GM13977 (cell line): ENCODE data around the gene RNF223.
A peak's percentile ranks its signal among the peaks of the same experiment; 100 is the strongest.
"Not testable (repeated sequence)": the region's sequence is repeated elsewhere in the genome, so short reads cannot be mapped to it uniquely, and the experiment has no call there.

Experiments
- DNase-seq: peaks from one replicate; pipeline ENCODE4 v3.0.0; 2012; ENCODE audit warnings: low spot score
- in situ Hi-C: fragments of 300-500 bp; cut with MboI; formaldehyde crosslinking; loops from one replicate; pipeline ENCODE4 v1.12.0; 2022; ENCODE audit warnings: low sequenced_read_pairs, low pct_unique_long_range_greater_than_20kb, mixed read lengths, inconsistent platforms; ENCODE audit not compliant: unreplicated experiment
- TF ChIP-seq, protein P1 (sequence below): IDR thresholded peaks from 2 replicates; pipeline ENCODE4 v1.5.1; 2012; ENCODE audit warnings: mild to moderate bottlenecking, control low read depth; ENCODE audit not compliant: insufficient read depth; ENCODE audit errors: extremely low read depth, missing control alignments

RNF223 gene

DNA sequence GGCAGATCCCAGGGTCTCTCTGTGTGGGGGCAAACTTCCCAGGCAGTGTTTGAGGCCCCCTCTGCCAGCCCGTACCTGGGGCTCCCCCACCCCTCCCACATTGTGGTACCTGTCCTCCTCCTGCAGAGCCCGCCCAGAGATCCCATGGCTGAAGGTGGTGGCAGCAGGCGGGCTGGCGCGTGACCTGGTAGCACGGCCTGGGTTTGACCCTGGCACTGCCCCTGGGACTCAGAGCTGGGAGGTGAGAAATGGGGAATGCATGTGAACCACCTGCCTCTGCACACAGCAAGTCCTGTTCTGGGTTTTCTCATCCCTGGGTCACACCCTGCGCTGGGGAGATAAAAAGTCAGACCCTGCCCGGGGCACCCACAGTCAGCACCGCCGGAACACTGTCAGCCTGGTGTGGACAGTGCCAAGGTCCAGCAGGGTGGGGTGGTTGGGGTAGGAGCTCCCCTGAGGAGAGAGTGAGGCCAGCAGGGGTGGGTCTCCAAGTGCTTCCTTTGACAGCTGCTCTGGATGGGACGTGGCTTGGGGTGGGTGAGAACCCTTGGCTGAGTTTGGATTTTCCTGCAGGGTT is 42.4 kb downstream of the RNF223 start:
- in situ Hi-C loops, result no loop called here
- no peak for DNase-seq
- TF ChIP-seq, protein P1, sequence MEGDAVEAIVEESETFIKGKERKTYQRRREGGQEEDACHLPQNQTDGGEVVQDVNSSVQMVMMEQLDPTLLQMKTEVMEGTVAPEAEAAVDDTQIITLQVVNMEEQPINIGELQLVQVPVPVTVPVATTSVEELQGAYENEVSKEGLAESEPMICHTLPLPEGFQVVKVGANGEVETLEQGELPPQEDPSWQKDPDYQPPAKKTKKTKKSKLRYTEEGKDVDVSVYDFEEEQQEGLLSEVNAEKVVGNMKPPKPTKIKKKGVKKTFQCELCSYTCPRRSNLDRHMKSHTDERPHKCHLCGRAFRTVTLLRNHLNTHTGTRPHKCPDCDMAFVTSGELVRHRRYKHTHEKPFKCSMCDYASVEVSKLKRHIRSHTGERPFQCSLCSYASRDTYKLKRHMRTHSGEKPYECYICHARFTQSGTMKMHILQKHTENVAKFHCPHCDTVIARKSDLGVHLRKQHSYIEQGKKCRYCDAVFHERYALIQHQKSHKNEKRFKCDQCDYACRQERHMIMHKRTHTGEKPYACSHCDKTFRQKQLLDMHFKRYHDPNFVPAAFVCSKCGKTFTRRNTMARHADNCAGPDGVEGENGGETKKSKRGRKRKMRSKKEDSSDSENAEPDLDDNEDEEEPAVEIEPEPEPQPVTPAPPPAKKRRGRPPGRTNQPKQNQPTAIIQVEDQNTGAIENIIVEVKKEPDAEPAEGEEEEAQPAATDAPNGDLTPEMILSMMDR, result no peak

DNA sequence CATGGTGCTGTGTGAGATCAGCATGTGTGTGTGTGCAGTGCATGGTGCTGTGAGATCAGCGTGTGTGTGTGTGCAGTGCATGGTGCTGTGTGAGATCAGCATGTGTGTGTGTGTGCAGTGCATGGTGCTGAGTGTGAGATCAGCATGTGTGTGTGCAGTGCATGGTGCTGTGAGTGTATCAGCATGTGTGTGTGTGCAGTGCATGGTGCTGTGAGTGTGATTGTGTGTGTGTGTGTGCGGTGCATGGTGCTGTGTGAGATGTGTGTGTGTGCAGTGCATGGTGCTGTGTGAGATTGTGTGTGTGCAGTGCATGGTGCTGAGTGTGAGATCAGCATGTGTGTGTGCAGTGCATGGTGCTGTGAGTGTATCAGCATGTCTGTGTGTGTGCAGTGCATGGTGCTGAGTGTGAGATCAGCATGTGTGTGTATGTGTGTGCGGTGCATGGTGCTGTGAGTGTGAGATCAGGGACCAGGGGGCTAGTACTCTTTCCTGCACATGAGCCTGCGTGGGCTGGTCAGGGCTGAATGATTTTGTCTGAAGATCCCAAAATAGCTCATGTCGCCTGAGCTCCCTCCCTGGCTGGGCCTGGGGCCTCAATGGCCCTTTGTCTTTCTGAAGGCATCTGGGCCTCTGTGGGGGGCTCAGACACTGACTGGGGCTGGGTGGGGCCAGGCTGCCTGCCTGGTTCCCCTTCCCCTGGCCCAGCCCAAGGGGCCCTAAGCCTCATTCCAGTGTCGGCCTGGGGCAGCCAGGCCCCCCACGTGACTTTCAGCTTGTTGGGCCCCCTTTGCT is 43.0 kb downstream of the RNF223 start:
- in situ Hi-C loops, result not testable (repeated sequence)
- DNase-seq, result peak; percentile 50

DNA sequence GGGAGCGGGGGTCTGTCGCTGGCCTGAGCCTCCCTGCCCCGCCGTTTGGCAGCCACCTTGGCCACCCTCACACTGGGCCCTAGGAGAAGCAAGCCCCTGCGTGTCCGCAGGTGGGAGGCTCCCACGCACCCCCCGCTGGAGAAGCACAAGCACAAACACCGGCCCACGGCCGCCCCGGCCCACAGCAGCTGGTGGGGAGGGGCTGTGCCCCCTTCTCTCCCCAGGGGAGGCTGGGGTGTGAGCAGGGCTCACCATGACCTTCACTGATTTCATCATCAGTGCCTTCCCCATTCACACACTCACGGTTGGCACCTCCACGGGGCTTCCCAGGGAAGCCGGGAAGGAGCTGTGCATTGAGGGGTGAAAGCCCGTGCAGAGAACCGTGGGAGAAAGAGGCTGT is 46.3 kb downstream of the RNF223 start:
- in situ Hi-C loops, result no loop called here
- TF ChIP-seq, protein P1, result no peak
- DNase-seq, result no peak

DNA sequence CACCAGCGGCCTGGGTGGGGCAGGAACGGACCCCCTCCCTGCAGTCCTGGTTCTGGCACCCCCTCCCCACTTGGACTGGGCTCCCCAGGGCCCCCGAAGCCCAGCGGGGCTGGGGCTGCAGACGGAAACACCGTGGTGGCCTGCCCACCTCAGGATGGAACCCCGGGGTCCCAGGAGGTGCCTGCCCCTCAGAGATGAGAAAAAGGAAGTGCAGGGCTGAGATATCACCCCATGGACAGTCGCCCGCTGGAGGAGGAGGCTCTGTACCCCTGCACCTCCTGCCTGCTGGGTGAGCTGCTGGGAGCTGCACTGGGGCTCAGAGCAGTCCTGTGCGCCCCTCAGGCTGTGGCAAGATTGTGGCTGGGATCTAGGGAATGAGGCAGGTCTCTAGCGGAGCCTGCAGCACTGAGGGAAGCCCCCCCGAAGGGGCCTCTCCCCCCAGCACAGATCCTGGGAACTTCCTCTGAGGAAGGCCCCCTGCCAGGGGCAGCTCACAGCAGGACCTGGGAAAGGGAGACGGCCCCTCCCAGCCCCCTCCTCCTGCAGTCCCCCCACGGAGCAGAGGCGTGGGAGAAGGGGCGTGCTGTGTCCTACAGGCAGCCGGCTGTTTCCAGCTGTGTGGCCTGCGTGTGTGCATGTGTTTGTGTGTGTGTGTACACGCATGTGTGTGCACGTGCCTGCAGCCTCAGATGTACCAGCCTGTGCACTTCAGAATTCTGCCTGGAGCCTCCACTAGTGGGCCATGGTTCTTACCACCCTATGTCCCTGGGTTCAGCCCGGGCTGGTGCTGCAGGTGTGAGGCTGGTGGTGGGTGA is 47.3 kb downstream of the RNF223 start:
- DNase-seq, result no peak
- in situ Hi-C loops, result no loop called here
- TF ChIP-seq, protein P1, result no peak

DNA sequence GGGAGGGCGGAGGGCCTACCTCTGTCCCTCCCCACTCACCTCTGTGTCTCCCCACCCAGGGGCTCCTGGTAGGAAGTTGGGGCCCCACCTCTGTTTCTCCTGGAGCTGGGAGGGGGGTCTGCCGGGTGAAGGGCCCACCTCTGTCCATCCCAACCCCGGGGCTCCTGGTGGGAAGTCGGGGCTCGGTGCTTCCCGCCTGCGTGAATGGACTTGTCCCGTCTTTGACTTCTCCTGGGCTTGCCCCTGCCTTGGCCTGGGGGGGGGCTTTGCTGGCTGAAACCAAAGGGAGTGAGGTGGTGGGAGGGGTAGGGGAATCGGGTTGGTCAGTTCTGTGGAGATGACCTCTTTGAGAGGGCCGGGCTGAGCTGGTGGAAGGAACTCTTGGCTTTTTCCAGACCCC is 48.4 kb downstream of the RNF223 start:
- no peak for DNase-seq
- in situ Hi-C loops, result no loop called here
- TF ChIP-seq, protein P1, result no peak

DNA sequence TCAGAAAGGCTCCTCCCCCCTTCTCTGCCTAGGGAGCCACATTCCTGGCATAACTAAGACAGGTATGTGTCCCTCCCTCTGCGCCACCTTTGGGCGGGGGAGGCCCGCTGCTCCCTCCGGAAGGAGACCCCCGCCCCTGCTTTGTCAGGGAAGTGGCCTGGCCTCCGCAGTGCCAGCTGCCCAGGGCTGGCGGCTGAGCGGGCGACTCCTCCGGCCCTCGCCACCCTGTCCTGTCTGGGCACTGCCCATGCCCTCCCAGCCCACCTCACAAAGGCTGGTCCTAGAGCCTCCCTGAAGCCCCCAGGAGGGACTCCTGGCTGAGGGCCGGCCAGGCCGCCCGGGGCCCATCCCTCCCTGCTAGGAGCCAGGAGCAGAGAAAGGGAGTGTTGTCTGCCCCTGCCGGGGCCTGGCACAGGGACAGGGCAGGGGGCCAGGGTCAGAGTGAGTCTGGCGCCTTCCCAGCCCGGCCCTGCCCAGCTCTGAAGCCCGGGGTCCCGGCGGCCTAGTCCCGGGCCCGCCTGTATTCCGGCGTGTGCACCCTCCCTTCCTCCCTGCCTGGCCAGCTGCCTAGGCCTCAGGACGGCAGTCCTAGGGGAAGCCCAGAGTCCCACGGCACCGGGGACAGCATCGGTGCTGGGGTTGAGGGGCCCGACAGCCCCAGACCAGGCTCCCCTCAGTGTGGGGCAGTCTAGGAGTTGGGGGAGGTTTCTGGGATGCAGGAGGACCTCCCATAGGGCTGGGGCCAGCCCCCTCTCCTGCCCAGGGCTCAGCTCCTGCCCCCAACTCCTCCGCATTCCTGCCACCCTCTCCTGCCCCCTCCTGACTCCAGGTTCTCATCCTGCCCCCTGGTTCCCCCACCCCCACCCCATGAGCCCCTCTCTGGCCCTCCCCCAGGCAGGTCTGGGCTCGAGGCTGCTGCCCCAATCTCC is 49.1 kb downstream of the RNF223 start:
- in situ Hi-C loops, result no loop called here
- TF ChIP-seq, protein P1, result no peak
- no peak for DNase-seq
